ENCODE results near the gene SEC14L6.
"Not testable (repeated sequence)": the region's sequence is repeated elsewhere in the genome, so short reads cannot be mapped to it uniquely, and the experiment has no call there.

The SEC14L6 gene

DNA sequence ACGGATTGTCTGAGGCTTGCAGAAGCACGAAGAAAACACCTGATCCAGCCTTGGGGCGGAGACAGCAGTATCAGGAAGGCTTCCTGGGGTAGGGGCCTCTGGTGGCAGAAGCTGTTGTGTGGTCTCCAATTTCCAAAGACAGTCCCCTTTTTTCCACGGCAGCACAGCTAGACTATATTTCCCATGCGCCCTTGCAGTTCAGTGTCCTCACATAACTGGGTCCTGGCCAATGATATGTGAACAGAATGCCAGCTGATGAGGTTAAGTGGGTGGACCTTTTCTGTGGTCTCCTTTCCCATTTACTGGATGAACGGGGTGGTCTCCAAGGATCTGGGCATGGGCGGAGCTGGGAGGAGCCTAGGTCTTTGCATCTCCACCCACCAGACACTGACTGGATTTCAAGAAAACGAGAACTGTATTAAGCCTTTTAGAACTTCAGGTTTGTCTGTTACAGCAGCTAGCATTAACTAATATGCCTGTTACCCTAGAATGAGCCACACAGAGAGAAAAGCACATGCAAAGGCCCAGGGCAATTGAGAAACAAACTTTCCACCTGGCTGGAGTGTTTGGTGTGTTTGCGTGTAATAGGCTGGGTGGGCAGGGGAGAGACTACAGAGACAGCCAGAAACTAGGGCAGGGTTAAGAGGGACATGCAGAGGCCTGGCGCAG is 21.7 kb upstream of the SEC14L6 start:
- TF ChIP-seq TAF1 (IDR thresholded peaks at IDR 0.05; ENCODE audit: low read depth, low read length) (no peak), POLR2AphosphoS5 (IDR thresholded peaks at IDR 0.05; ENCODE audit: low read depth, low read length) (no peak)

DNA sequence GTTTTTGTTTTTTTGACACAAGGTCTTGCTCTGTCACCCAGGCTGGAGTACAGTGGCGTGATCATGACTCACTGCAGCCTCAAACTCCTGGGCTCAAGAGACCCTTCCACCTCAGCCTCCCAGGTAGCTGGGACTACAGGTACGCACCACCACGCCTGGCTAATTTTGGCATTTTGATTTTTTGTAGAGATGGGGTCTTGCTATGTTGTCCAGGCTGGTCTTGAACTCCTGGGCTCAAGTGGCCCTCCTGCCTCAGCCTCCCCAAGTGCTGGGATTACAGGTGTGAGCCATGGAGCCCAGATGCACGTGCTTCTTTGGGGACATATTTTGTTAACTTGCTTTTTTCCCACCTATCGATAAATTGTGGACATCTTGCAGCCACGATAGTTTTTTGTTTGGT is 20.7 kb upstream of the SEC14L6 start:
- FAIRE-seq; DNase-seq (ENCODE audit: insufficient read length, low spot score): not testable (repeated sequence)

More for the DNA sequence above, 21.7 kb upstream of the SEC14L6 start:
- FAIRE-seq (no peak), DNase-seq (ENCODE audit: insufficient read length, low spot score) (no peak)

DNA sequence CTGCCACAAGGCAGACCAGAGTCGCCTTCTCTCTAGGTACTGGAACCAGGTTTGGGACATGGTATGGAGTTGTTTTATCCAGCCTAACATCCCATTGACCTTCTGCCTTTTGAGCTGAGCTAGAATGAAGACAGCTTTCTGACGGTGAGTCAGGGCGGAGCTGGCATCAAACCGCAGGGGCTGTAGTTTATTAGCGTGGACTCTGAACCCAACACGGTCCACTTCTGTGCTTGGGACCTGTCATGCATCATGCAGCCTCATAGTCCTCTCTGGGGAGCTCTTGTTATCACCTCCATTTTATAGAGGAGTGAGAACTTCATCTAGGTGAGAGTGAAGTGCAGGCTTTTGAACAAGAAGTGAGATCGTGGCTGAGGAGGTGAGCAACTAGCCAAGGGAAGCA is 19.6 kb upstream of the SEC14L6 start:
- DNase-seq (ENCODE audit: insufficient read length, low spot score) (no peak), FAIRE-seq (no peak)
- no peak for TF ChIP-seq PAX5 (IDR thresholded peaks at IDR 0.05; ENCODE audit: insufficient read depth, low read length, severe bottlenecking)
- TF ChIP-seq TAF1 (IDR thresholded peaks at IDR 0.05; ENCODE audit: low read depth, low read length), result no peak
- TF ChIP-seq POLR2A (IDR thresholded peaks at IDR 0.05; ENCODE audit: low read depth, low read length), result no peak
- no peak for TF ChIP-seq POLR2AphosphoS5 (IDR thresholded peaks at IDR 0.05; ENCODE audit: low read depth, low read length)

DNA sequence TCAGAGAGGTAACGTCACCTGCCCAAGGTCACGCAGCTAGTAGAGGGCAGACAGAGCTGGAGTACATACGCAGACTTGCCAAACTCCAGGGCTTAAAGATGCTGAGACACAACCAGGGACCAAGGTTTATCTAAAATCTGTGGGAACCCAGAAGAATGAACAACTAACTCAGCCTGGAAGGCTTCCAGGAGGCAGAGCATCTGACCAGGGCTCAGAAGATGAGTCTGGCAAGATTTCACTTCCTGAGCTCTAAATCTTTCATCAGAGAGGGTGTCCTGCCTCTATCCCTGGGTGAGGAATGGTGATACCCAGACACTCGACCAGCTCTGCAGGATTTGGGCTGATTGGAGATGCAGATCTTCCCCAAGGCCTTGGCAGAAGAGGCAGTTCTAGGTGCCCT is 18.8 kb upstream of the SEC14L6 start:
- TF ChIP-seq SPI1 (IDR thresholded peaks at IDR 0.05; ENCODE audit: low read depth, low read length), result no peak
- TF ChIP-seq TAF1 (IDR thresholded peaks at IDR 0.05; ENCODE audit: low read depth, low read length), result no peak
- TF ChIP-seq POU2F2 (IDR thresholded peaks at IDR 0.05; ENCODE audit: low read depth, low read length), result no peak
- TF ChIP-seq POLR2A (IDR thresholded peaks at IDR 0.05; ENCODE audit: low read depth, low read length), result no peak
- no peak for TF ChIP-seq POLR2AphosphoS5 (IDR thresholded peaks at IDR 0.05; ENCODE audit: low read depth, low read length)
- no peak for TF ChIP-seq PAX5 (IDR thresholded peaks at IDR 0.05; ENCODE audit: insufficient read depth, low read length, severe bottlenecking)
- FAIRE-seq (no peak), DNase-seq (ENCODE audit: insufficient read length, low spot score) (no peak)

DNA sequence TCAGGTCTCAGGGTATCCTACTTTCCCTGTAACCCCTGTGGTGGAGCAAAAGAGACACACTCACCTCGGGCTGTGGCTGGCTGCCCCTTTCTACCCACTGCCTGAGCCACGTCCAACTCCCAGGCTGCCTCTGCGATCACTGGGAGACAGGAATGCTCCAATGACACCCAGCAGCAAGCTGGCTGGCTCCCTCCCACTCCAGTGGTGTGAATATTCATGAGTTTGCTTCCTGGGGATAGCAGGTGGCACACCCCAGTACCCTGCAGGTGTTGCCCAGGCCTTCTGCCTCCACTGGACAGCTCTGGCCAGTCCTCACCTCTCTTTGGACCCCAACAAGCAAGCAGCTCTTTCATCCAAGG is 18.2 kb upstream of the SEC14L6 start:
- FAIRE-seq (no peak), DNase-seq (ENCODE audit: insufficient read length, low spot score) (no peak)
- TF ChIP-seq SPI1 (IDR thresholded peaks at IDR 0.05; ENCODE audit: low read depth, low read length) (no peak), POU2F2 (IDR thresholded peaks at IDR 0.05; ENCODE audit: low read depth, low read length) (no peak), POLR2AphosphoS5 (IDR thresholded peaks at IDR 0.05; ENCODE audit: low read depth, low read length) (no peak), PAX5 (IDR thresholded peaks at IDR 0.05; ENCODE audit: insufficient read depth, low read length, severe bottlenecking) (no peak), TAF1 (IDR thresholded peaks at IDR 0.05; ENCODE audit: low read depth, low read length) (no peak)

DNA sequence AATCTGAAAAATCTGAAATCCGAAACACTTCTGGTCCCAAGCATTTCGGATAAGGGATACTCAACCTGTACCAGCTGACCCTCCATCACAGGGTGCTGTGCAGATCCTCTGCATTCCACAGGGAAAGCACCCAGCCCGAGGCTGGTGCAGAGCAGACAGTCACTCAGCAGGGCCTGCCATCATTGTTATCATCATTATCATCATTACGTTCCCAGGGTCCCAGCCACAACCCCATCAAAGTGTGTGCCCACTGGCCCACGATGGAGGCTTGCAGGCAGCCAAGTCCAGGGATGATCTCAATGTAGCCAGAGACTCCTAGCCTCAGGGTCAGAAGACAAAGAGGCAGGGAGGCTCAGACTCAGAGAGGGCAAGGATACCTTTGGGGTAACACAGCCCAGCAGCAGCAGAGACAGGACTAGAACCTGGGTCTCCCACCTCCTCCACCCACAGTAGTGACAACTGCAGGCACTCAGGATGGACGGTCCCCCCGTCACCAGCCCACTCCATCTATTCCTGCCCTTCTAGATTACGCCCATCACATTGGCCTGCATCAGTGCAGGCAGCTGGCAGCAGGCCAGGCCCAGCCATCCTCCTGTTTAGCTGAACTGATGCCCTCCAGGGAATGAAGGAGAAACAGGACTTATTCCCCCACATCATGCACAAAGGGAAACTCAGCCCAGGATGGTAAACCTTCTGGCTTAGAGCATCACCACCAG is 17.7 kb upstream of the SEC14L6 start:
- FAIRE-seq (no peak), DNase-seq (ENCODE audit: insufficient read length, low spot score) (no peak)
- no peak for TF ChIP-seq PAX5 (IDR thresholded peaks at IDR 0.05; ENCODE audit: insufficient read depth, low read length, severe bottlenecking)
- TF ChIP-seq TAF1 (IDR thresholded peaks at IDR 0.05; ENCODE audit: low read depth, low read length), result no peak
- no peak for TF ChIP-seq POLR2AphosphoS5 (IDR thresholded peaks at IDR 0.05; ENCODE audit: low read depth, low read length)
- TF ChIP-seq POU2F2 (IDR thresholded peaks at IDR 0.05; ENCODE audit: low read depth, low read length), result no peak
- TF ChIP-seq POLR2A (IDR thresholded peaks at IDR 0.05; ENCODE audit: low read depth, low read length), result no peak
- no peak for TF ChIP-seq SPI1 (IDR thresholded peaks at IDR 0.05; ENCODE audit: low read depth, low read length)

DNA sequence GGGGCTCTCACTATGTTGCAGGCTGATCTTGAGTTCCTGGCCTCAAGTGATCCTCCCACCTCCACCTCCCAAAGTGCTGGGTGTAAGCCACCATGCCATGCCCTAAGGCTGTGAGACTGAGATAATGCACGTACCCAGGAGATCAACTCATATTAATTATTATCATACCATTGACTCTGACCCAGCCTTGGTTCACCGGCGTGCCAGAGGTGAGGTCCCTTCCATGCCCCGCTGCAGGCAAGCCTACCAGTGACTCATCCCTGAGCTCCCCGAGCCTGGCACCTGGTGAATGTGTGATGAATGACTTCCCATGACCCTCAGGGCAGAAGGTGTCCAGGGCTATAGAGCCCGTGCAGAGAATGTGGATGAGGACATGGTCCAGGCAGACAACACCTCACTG is 15.8 kb upstream of the SEC14L6 start:
- DNase-seq (ENCODE audit: insufficient read length, low spot score) (no peak), FAIRE-seq (no peak)
- TF ChIP-seq POLR2AphosphoS5 (IDR thresholded peaks at IDR 0.05; ENCODE audit: low read depth, low read length) (no peak), TAF1 (IDR thresholded peaks at IDR 0.05; ENCODE audit: low read depth, low read length) (no peak), SPI1 (IDR thresholded peaks at IDR 0.05; ENCODE audit: low read depth, low read length) (no peak), POLR2A (IDR thresholded peaks at IDR 0.05; ENCODE audit: low read depth, low read length) (no peak), POU2F2 (IDR thresholded peaks at IDR 0.05; ENCODE audit: low read depth, low read length) (no peak)

DNA sequence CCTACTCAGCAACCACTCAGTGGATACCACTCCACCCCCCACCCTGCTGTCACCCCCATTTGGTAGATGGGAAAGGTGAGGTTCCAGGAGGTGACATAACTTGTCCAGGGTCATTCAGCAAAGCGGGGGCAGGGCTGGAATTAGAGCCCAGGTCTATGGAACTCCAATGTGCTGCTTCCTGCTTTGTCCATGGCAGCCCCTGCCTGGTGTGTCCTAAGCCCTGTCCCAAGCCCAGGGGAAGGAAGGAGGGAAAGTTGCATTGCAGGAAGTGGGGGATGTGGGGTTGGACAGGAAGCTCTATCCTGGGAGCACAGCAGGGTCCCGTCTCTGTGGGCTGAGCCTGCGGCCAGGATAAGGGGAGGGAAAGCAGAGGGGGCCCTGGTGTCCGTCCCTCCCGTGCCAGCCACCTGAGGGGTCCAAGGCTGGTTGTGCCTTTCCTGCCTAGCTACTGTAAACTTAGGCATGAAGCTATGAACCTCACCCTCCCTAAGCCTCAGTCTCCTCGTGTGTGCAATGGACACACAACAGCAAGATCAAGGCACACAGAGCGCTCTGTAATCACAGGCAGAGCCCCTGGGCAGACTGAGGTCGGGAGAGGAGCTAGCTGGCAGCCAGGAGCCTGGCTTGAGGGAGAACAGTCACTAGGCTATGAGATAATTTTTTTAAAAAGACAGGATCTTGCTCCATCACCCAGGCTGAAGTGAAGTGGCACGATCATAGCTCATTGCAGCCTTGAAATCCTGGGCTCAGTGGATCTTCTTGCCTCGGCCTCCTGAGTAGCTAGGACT is 15.1 kb upstream of the SEC14L6 start:
- FAIRE-seq, result no peak
- no peak for TF ChIP-seq TAF1 (IDR thresholded peaks at IDR 0.05; ENCODE audit: low read depth, low read length)
- no peak for TF ChIP-seq POLR2A (IDR thresholded peaks at IDR 0.05; ENCODE audit: low read depth, low read length)
- no peak for TF ChIP-seq SPI1 (IDR thresholded peaks at IDR 0.05; ENCODE audit: low read depth, low read length)
- no peak for TF ChIP-seq POLR2AphosphoS5 (IDR thresholded peaks at IDR 0.05; ENCODE audit: low read depth, low read length)
- no peak for TF ChIP-seq POU2F2 (IDR thresholded peaks at IDR 0.05; ENCODE audit: low read depth, low read length)
- no peak for TF ChIP-seq PAX5 (IDR thresholded peaks at IDR 0.05; ENCODE audit: insufficient read depth, low read length, severe bottlenecking)

DNA sequence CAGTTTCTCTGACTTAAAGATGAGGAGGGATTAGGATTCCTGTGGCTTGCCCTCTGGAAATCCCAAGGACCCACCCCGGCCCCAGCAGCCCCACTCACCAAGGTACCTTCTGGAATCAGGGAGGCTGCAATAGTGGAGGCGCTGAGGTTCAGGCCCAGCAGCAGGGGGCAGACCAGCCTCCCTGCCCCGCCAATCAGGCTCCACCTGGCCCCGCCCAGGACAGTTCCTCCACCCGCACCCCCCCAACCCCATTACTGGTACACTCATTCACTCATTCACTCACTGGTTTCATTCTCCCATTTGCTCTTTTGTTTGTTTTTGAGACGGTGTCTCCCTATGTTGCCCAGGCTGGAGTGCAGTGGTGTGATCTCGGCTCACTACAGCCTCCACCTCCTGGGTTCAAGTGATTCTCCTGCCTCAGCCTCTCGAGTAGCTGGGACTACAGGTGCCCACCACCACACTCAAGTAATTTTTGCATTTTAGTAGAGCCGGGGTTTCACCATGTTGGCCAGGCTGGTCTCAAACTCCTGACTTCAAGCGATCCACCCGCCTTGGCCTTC is 14.2 kb upstream of the SEC14L6 start:
- not testable (repeated sequence) for FAIRE-seq

More for the DNA sequence above, 15.1 kb upstream of the SEC14L6 start:
- no peak for DNase-seq (ENCODE audit: insufficient read length, low spot score)

DNA sequence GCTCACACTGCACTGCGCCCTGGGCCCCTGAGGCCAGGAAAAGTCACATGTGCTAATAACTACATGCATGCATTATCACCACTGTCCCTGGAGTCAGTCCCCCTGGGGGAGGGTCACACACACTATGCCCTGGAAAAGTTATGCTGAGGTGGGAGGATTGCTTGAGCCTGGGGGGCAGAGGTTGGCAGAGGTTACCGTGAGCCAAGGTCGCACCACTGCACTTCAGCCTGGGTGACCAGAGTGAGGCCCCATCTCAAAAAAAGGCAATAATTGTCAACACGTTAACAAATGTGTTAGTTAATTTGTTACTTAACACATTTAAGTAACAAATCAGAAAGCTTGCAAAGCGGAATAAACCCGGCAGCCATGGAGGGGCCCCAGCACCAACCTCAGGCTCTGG is 13.3 kb upstream of the SEC14L6 start:
- TF ChIP-seq PAX5 (IDR thresholded peaks at IDR 0.05; ENCODE audit: insufficient read depth, low read length, severe bottlenecking) (no peak), POLR2AphosphoS5 (IDR thresholded peaks at IDR 0.05; ENCODE audit: low read depth, low read length) (no peak), POLR2A (IDR thresholded peaks at IDR 0.05; ENCODE audit: low read depth, low read length) (no peak), SPI1 (IDR thresholded peaks at IDR 0.05; ENCODE audit: low read depth, low read length) (no peak), TAF1 (IDR thresholded peaks at IDR 0.05; ENCODE audit: low read depth, low read length) (no peak), POU2F2 (IDR thresholded peaks at IDR 0.05; ENCODE audit: low read depth, low read length) (no peak)
- no peak for DNase-seq (ENCODE audit: insufficient read length, low spot score)
- no peak for FAIRE-seq

More for the DNA sequence above, 14.2 kb upstream of the SEC14L6 start:
- DNase-seq (ENCODE audit: insufficient read length, low spot score), result not testable (repeated sequence)
